Activated CD4-positive, alpha-beta T cell treated with anti-CD3 and anti-CD28 coated beads, Interleukin-2, amount 50 U/mL, for 48 hours (primary cell): ENCODE measurements around the gene NFS1.
"Not testable (repeated sequence)": the region's sequence is repeated elsewhere in the genome, so short reads cannot be mapped to it uniquely, and the experiment has no call there.

Experiments used
- DNase-seq, 2 experiments: peaks; one replicate each; pipeline ENCODE4 v3.0.0-alpha.2; 2020

NFS1 gene

DNA sequence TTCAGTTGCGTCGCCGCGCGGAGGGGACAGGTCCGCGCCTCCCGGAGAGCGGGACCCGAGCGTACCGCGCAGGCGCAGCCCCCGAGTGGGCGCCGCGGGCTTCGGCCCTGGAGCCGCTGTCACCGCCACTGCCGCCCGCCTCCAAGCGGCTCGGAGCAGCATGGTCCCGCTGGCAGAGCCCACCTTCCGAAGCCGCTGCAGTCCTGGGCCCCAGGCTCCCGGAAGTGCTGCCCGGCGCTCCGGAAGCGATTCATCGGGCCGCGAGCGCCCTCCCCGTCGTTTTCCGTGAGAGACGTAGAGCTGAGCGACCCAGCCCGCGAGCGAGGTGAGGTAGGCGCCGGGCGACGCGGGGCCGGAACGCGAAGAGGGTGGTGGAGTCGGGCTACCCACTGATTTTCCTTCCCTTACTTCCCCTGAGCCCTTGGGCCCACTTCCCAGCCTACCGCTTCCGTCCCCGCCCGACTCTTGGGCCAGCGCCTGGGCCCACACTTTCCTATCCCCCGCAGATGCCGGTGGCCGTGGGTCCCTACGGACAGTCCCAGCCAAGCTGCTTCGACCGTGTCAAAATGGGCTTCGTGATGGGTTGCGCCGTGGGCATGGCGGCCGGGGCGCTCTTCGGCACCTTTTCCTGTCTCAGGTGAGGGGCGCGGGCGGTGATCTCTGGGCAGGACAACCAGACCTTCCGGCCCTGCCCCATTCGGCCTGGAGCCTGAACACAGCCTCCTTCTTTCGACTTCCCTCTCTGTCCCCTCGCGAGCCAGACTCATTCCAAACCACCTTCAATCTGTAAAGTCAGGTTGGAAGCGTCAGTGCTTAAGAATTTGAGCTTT is at the start of gene NFS1, which contains the start of gene ROMO1:
TSS of gene NFS1 (minus strand) at position 226 of the 830 bp plus-strand sequence. CDS start at position 162, 64 bp downstream.
TSS of gene ROMO1 (plus strand) at position 279 of the 830 bp plus-strand sequence. CDS start at position 507, 228 bp downstream.
- peak; percentile 84 to 89 for DNase-seq

DNA sequence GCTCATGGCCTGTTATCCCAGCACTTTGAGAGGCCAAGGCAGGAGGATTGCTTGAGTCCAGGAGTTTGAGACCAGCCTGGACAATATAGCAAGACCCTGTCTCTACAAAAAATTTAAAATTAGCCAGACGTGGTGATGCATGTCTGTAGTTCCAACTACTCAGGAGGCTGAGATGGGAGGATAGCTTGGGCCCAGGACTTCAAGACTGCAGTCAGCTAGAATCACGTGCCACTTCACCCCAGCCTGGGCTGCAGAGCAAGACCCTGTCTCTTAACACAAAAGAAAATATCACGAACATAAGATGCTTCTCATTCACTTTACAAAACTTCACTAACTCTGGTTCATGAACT is 45.3 kb upstream of the NFS1 start:
- DNase-seq, result not testable (repeated sequence)

DNA sequence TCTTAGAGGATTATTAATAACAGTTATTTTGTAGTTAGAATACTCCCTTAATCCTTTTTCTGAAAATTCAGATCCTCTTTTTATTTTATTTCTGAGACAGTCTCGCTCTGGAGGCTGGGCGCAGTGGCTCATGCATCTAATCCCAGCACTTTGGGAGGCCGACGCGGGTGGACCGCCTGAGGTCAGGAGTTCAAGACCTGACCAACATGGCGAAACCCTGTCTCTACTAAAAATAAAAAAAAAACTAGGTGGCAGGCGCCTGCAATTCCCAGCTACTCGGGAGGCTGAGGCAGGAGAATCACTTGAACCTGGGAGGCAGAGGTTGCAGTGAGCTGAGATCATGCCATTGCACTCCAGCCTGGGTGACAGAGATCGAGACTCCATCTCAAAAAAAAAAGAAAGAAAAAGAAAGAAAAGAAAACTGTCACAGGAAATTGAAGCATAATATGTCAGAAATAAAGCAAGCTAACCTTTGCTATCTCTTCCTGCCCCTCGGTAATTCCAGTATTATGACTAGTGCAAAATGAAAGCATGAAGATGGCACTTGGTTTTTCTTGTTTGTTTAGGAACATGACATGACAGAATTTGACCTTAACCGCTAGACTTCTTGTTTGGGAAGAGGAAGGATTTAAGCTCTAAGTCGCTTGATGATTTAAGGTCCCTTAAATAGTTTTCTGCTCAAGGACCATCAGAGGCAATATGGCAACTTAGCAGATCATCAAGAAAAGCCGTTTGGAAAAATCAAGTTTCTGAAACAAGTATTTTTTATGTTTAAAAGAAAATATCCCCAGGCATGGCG is 44.7 kb upstream of the NFS1 start:
- peak; percentile 28 to 40 for DNase-seq

DNA sequence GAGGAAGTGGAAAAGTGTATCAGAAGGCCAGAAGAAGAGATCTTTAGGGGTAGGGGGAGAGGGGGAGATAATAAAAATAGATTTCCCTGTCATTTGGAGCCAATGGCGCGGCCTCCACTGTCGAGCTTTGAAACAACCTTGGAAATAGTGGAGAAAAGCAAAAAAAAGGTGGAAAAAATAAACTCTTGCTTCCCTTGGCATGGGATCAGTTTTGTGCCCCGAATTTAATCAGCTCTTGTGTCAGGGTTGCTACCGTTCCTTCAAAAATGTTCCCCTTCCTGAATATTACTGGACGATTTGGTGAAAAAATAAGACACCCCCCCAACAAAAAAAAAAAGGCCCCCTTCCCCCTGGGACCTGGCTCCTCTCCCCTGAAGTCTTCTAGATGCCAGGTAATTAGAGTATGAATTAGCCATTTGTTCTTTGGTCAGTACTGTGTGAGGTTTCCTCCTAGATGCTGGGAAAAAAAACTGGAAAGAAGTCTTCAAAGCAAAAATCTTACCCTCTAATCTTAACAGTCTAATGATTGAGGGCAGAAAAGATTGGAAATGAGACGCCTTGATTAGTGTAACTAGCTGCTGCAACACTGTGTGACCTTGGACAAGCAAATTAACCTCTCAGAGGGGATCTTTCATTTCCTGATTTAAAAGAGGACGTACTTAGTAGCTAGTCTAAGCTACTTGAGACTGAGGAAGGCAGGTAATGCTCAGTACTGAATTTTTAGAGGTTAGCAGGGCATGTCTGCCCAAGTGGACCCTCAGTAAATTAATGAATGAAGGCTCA is 43.8 kb upstream of the NFS1 start:
- DNase-seq, result no peak

DNA sequence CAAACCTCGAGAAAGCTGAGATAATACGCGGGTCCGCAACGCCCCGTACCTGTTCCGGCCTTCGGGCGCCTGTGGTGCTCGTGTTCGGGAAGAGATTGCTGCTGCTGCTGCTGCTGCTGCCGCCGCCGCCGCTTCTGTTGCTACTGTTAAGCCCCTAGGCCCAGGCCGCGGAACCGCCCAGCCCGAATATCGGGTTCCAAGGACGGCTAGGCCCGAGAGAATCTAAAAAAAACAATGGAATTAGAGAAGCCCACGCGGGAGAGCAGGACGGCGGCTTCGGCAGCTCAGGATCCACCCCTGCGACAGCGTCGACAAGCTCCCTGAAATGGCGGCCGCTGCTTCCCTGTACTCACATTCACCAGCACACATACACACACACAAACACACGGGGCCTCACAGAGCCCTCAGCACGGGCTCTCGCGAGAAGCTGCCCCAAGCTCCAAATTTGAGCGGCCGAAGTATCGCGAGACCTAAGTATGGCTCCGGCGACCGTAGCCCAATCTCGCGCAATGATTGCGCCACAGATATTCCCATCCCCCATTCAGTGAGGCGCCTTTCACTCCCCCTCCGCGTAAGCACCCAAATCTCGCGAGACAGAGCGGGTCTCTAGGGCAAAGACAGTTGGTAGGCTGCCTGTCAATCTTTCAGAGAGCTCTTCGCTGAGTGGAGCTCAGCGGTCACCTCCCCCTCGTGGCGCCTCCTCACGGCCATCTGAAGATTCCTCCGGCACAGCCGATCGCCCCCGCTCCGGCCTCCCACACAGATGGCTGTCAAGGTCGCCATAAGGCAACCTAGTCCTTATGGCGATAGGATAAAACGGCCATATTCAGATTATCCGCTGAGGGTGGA is 43.0 kb upstream of the NFS1 start, which contains the start of gene RBM39:
TSS of gene RBM39 (minus strand) at position 369 of the 849 bp plus-strand sequence. CDS start 1,386 bp downstream, outside the sequence.
- peak; percentile 98 to 99 for DNase-seq

DNA sequence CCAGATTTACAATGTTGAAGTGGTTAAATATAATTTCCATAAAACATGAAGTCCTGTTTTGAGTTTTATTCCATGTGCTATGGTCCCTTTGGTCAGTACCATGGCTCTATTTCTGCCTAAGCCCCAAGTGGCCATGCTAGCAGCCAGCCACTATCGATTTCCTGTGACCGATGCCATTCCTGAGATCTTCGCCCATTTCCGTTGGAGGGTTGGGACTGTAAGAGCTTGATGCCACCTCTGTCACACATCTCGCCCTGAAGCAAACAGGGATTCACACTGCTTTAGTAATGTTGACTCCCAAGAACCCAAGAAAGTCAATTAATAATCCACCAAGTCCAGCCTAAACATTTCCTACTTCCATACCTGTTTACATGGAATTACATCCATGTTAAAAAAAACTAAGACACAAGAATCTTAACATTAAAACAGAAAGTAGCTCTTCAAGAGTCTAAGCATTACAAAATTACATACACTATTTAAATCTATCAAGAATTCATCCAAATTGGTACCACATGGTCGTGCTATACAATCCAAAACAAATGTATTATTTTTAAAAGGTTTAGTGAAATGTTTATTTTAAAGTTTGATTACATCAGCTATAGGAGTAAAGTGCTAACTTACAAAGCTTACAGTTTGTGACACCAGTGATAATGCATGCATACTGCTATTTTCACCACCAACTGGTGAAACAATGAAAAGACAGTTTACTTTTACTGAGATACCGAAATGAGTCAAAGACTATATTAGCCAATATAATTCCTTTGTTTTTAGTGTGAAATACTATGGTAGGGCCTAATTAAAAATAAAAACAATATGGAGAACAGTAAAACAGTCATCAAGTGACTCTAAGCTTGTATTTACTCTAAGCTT is 40.4 kb upstream of the NFS1 start:
- no peak for DNase-seq

DNA sequence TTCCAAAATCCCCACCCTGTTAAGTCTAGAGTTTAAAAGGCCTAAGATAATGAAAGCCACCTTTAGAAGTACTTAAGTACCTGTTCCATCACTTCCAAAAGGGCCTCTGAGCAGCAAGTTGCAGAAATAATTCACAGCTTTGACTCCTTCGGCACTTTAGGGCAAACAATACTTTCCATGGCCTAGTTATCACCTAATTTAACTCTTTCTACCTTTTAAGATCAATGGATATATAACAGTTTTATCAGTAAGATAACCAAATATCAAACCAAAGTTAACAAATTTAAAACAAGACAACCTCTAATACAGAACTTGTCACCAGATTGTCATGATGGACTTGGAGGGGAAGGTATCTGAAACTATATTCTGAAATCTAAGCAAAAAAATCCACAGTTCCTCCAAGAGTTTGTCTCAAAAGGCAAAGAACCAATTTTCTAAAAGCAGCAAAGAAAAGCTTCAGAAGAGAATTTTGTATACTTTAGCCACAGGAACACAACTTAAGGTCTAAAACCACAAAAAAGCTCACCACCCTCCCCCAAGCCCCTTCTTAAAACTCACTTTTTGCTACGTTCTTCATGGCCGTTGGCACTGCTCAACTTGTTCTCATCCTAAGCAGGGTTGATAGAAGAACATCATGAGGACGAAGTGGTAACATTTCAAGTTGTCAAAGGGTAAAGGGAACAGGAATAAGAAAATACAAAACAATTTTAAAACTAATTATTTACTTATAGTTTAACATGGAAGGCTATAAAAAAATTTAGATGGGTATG is 39.4 kb upstream of the NFS1 start:
- DNase-seq, result no peak

DNA sequence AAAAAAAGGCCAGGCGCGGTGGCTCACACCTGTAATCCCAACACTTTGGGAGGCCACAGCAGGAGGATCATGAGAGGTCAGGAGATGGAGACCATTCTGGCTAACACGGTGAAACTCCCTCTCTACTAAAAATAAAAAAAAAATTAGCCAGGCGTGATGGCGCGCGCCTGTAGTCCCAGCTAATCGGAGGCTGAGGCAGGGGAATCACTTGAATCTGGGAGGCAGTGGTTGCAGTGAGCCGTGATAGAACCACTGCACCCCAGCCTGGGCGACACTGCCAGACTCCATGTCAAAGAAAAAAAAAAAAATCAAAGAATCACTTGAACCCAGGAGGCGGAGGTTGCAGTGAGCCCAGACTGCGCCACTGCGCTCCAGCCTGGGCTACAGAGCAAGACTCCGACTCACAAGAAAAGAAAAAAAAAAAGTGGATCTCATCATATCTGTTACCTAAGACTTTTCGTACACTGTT is 38.7 kb upstream of the NFS1 start:
- DNase-seq, result no peak

DNA sequence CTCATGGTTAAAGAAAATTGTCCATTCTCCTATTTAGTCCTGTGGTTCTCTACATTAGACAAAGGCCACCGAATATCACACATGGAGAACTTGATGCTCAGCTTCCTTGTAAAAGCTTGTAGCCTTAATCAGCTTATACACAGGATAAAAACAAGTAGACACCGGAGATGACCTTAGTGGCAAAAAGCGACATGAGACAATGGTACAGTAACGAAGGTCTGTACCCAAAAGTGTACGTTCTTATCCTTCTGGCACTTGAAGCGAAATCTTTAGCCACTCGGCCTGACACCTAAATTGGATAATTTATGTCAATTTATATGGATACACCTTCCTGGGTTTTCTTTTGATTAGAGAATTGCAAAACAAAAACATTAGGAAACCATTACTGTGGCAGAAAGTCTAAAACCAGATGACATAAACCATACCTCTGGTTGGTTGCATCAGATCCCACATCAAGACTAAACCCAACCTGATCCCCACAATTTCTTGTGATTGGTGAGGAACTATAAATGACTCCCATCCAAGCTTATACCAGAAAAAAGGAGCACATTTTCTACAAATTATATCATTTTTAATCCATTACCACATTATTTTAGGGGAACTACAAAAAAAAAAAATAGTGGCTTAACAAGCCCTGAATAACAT is 36.8 kb upstream of the NFS1 start:
- no peak for DNase-seq

DNA sequence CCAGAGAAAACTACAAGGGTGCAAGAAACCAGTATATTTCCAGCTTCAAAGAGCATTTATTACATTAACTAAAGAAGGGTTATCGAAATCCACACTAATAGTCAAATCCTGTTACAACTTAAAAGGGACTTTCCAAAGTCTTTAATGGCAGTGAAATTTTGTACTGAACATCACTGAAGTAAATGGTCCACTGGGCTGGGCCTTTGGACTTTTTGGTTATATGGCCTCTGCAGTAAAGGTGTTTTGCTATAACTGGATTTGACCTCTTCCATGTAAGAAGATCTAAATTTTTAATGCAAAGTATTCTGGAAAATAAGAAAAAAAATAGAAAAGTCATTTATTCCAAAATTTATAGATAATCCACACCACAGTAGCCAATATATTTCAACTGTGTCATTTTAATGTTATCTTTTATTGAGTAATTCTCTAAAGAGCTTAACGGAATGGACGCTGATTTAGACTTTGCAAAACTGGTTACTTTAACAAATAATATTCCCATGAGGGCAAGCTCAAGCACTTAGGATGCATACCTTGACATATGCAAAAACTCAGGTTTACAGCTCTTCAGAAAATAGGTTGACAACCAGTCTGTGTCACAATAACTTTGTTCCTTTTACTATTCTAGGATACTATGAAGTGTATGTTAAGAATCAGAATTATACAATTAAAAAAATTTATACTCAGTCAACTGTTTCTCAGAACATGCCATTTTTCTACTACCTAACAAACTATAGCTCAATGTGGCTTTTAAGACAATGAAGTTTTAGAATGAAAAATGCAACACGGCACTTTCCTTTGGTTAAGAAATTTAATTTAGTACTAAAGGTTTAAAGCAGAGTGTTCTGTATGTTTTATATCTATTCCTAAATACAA is 35.9 kb upstream of the NFS1 start:
- no peak for DNase-seq

DNA sequence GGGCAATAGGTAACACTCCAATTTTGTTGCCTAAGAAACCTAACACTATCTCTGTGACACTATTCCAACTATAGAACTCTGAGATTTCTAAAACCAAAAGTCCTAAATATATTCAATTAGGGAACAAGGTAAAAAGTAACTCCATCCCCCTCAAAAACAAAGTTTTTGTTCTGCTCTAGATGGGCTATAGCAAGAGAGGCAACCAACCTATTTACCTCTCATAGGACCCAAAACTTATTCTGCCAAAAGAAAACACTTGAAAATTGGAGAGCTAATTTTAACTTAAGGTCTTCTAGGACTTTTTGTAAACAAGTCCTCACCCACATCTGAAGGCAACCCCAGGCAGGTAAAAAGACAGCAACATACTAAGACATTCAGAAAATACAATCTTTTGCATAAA is 35.2 kb upstream of the NFS1 start:
- no peak for DNase-seq

DNA sequence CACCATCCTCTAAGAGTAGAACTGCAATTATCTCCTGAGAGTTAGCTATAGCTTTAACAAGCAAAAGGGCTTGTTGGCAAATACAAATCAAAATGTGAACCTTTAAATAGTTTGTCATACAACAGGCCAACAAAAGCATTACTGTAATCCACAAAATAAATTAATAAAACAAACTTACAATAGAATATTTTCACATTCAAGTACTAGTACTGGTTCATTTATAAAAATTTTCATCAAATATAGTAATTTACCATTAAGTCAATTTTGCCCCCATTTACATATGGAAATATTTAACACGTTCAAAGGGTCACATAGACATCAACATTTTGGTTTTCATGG is 33.5 kb upstream of the NFS1 start:
- no peak for DNase-seq

DNA sequence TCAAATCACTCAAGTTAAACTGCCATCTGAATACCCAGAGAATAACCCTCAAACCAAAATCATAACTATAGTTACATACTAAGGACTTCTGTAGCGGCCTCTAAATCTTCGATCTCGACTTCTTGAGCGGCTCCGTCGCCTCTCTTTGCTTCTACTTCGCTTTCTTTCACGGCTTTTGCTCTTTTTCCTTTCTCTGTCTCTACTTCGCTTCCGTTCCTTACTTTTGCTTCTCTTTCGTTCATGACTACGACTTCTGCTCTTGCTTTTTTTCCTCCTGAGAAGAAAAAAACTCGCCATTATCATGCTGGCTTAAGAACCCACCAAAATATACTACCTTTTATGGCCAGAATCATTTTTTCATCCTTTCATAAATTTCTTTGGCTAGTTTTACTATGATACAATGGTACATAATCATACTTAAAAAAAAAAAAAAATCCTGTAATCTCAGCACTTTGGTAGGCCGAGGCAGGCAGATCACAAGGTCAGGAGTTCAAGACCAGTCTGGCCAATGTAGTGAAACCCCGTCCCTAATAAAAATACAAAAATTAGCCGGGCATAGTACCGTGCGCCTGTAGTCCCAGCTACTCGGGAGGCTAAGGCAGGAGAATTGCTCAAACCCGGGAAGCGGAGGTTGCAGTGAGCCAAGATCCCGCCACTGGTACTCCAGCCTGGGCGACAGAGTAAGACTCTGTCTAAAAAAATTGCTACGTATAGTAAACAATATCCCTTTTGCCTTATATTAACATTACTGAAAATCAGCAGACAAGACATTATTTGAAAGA is 32.9 kb upstream of the NFS1 start:
- DNase-seq, result no peak

DNA sequence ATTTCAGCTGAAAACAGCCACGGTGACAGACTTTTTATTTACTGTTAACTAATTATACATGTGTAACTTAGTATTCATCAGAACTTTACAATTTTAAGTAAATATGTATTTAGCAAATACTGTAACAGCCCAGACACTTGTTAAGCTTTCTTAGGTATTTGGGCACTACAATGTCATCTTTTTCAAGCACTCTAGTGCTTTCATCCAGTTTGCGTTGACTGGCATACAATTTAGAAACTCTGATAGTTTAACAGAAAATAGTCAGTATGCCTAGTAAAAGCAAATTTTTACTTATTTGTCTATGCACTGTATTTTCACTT is 32.3 kb upstream of the NFS1 start:
- no peak for DNase-seq

DNA sequence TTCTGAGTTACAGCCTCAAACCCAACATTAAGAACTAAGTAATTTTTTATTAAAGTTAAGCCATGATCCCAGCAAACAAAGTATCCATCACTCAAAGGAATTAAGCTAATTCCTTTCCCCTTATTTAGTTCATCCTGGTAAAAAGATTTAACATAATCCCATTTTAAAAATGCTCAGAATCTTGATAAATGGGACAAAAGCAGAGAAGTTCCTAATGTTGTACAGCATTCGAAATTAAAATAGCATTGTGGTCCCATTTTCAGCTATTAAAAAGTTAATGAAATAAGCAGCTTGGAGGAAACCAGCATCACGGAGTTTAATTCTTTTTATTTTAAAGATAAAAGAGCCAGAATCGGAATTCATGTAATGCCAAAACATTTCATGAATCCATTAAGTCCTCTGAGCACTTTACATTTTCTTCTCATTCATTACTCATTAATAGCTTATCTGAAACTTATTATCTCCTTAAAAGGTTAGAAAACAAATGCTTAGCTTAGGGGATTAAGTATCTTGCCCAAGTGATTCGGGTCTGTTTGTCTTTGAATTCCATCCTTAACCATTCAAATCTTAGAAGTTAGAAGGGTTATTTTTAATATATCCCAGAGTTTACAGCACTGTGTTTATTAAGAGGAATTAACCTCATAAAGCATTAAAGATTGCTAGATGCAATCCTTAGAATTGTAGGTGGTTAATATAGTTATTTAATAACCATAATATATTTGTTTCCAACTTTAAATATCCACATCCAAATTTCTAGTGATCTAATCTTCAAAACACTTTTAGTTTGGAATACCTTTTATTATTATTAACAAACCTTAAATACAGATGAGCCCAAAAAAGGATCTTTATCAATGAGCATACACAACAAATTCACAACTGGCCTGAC is 31.7 kb upstream of the NFS1 start:
- no peak for DNase-seq

DNA sequence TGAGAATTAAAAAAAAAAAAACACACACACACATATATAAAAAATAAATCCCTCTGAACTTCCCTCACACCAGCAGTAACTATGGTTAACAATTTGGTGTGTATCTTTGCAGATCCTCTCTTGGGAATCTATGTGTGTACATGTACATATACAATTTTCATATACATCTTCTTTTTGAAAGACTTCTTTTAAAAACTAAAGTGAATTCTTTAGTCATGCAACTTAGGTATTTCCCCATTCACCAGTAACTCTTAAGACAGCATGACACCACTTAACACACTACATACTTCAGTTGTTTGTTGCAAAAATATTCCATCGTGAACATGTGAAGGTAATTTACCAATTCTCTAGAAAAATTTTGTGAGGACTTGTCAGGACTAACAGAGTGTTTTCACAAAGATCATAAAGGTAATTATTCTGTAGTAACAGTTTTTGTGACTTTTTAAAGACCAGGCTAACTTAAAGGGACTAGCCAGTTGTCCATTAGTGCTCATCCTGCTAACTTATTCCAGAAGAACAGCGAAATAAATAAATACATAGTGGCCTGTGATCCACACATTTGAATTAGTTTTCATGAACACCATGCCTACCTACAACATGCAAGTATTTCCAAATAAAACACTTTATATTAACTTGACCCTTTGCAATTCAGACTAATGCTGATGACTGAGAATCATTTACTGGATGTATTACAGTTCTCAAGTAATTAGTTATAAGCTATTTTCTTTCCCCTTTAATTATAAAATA is 30.9 kb upstream of the NFS1 start:
- DNase-seq, result no peak
